H1 (cell line): ENCODE data around the gene APBB1. TPM values are rescaled to one million over a fixed set of nuclear protein-coding genes. Genes with fewer than 3 reads are reported as not detected.

ENCODE experiments used
- CTCF ChIA-PET: fragments of 300-600 bp; sonication (Branson Sonifier 250); formaldehyde crosslinking; loops from one replicate; lab custom pipeline; 2021; ENCODE audit not compliant: partially characterized antibody; lab: Charles Lee
- POLR2A ChIA-PET: fragments of 300-600 bp; sonication (Branson Sonifier 250); formaldehyde crosslinking; loops from one replicate; lab custom pipeline; 2021; ENCODE audit warnings: inconsistent platforms; ENCODE audit not compliant: partially characterized antibody; lab: Charles Lee
- DNase-seq, 2 experiments: peaks; one replicate each; pipeline versions ENCODE4 v3.0.0 to v3.0.0-alpha.2; 2010 to 2022; ENCODE audit warnings: low spot score in 2 of 2, low read depth in 1 of 2, mixed read lengths in 1 of 2
- FAIRE-seq: peaks from 2 replicates; lab custom pipeline; 2011; peaks lifted over from hg19 to GRCh38; lab: Jason Lieb, UNC
- H2AFZ ChIP-seq: 2 replicates; pipeline ENCODE4 v1.8.1; 2012; ENCODE audit warnings: low read length, inconsistent platforms
- H2AK5ac ChIP-seq: 2 replicates; pipeline ENCODE4 v1.6.1; 2013; ENCODE audit warnings: low read depth, low read length
- H2BK120ac ChIP-seq: replicated peaks from 2 replicates; pipeline ENCODE3; 2013; ENCODE audit warnings: low read depth, low read length, inconsistent platforms
- H2BK12ac ChIP-seq: 2 replicates; pipeline ENCODE4 v1.6.1; 2013; ENCODE audit warnings: low read depth, low read length
- H2BK15ac ChIP-seq: 2 replicates; pipeline ENCODE4 v1.6.1; 2013; ENCODE audit warnings: low read length
- H2BK20ac ChIP-seq: 2 replicates; pipeline ENCODE4 v1.6.1; 2013; ENCODE audit warnings: low read length
- H2BK5ac ChIP-seq: 2 replicates; pipeline ENCODE4 v1.6.1; 2013; ENCODE audit warnings: low read depth, low read length
- H3K14ac ChIP-seq: 2 replicates; pipeline ENCODE4 v1.6.1; 2013; ENCODE audit warnings: inconsistent platforms; ENCODE audit not compliant: insufficient read length
- H3K18ac ChIP-seq: 2 replicates; pipeline ENCODE4 v1.6.1; 2013; ENCODE audit warnings: low read length; ENCODE audit errors: extremely low read depth
- H3K23ac ChIP-seq: 2 replicates; pipeline ENCODE4 v1.6.1; 2013; ENCODE audit warnings: inconsistent platforms; ENCODE audit not compliant: insufficient read length
- H3K23me2 ChIP-seq: 2 replicates; pipeline ENCODE4 v1.6.1; 2013; ENCODE audit warnings: low read depth, low read length
- H3K27ac ChIP-seq: 2 replicates; pipeline ENCODE4 v1.6.1; 2011; ENCODE audit warnings: low read depth, low read length, inconsistent platforms
- H3K27me3 ChIP-seq, 4 experiments: replicated peaks in 1 of 4; 1 replicate in 1 of 4; 2 replicates in 3 of 4; pipeline versions ENCODE4 v1.6.1 to v1.8.1; 2011 to 2013; ENCODE audit warnings: low read length in 3 of 4, mild to moderate bottlenecking in 3 of 4, inconsistent platforms in 2 of 4, mixed read lengths in 2 of 4, moderate library complexity in 1 of 4; ENCODE audit not compliant: control insufficient read depth in 3 of 4, insufficient read depth in 3 of 4; ENCODE audit errors: extremely low read depth in 1 of 4
- H3K36me3 ChIP-seq, 4 experiments: 2 replicates each; pipeline versions ENCODE4 v1.6.1 to v1.8.1; 2011 to 2013; ENCODE audit warnings: mild to moderate bottlenecking in 4 of 4, low read length in 3 of 4, moderate library complexity in 2 of 4, control low read depth in 1 of 4, inconsistent platforms in 1 of 4; ENCODE audit not compliant: insufficient read depth in 4 of 4, control insufficient read depth in 2 of 4
- H3K4ac ChIP-seq: replicated peaks from 2 replicates; pipeline ENCODE3; 2013; ENCODE audit warnings: low read length, low read depth, mixed read lengths, inconsistent platforms; ENCODE audit not compliant: insufficient read length
- H3K4me1 ChIP-seq, 4 experiments: replicated peaks in 1 of 4; 1 replicate in 1 of 4; 2 replicates in 3 of 4; pipeline versions ENCODE4 v1.6.1 to v1.8.1; 2011 to 2013; ENCODE audit warnings: low read length in 3 of 4, inconsistent platforms in 2 of 4, mixed read lengths in 1 of 4; ENCODE audit not compliant: insufficient read depth in 4 of 4, control insufficient read depth in 3 of 4
- H3K4me2 ChIP-seq, 2 experiments: 2 replicates each; pipeline versions ENCODE4 v1.6.1 to v1.8.1; 2011 to 2013; ENCODE audit warnings: low read depth in 2 of 2, low read length in 2 of 2, control low read depth in 1 of 2, inconsistent platforms in 1 of 2, mild to moderate bottlenecking in 1 of 2; ENCODE audit not compliant: insufficient read depth in 1 of 2
- H3K4me3 ChIP-seq, 4 experiments: fragments of 200-600, 300-600 bp in 1 of 4; sonication (generic), shearing (Covaris generic), sonication (Bioruptor Twin) in 1 of 4; 2 replicates each; pipeline versions ENCODE4 v1.5.1 to v1.8.1; 2011 to 2016; ENCODE audit warnings: low read length in 4 of 4, low read depth in 3 of 4, control low read depth in 2 of 4, inconsistent platforms in 2 of 4, mild to moderate bottlenecking in 2 of 4, mixed read lengths in 1 of 4, moderate library complexity in 1 of 4; ENCODE audit not compliant: insufficient read depth in 2 of 4; ENCODE audit errors: extremely low read depth in 1 of 4
- H3K56ac ChIP-seq: replicated peaks from 2 replicates; pipeline ENCODE3; 2013; ENCODE audit warnings: low read depth, mild to moderate bottlenecking, mixed read lengths, low read length, inconsistent platforms; ENCODE audit not compliant: insufficient read length
- H3K79me1 ChIP-seq: 2 replicates; pipeline ENCODE4 v1.6.1; 2013; ENCODE audit warnings: low read depth, low read length, control low read depth
- H3K79me2 ChIP-seq, 2 experiments: 2 replicates each; pipeline versions ENCODE4 v1.6.1 to v1.8.1; 2012 to 2013; ENCODE audit warnings: low read length in 2 of 2, mild to moderate bottlenecking in 2 of 2, inconsistent platforms in 1 of 2; ENCODE audit not compliant: insufficient read depth in 2 of 2, control insufficient read depth in 1 of 2
- H3K9ac ChIP-seq, 4 experiments: replicated peaks in 1 of 4; 1 replicate in 1 of 4; 2 replicates in 3 of 4; pipeline versions ENCODE4 v1.6.1 to v1.8.1; 2011 to 2013; ENCODE audit warnings: low read depth in 3 of 4, low read length in 3 of 4, control low read depth in 2 of 4, mild to moderate bottlenecking in 2 of 4, moderate library complexity in 2 of 4, inconsistent platforms in 1 of 4; ENCODE audit errors: extremely low read depth in 1 of 4
- H3K9me3 ChIP-seq, 2 experiments: 2 replicates each; pipeline versions ENCODE4 v1.6.1 to v1.8.1; 2012 to 2013; ENCODE audit warnings: mild to moderate bottlenecking in 2 of 2, moderate library complexity in 2 of 2, control low read depth in 1 of 2, inconsistent platforms in 1 of 2, low read depth in 1 of 2, low read length in 1 of 2, mixed read lengths in 1 of 2; ENCODE audit not compliant: insufficient read depth in 2 of 2
- H4K20me1 ChIP-seq, 2 experiments: replicated peaks in 1 of 2; 2 replicates each; pipeline versions ENCODE3 to v1.8.1; 2011 to 2013; ENCODE audit warnings: inconsistent platforms in 2 of 2, low read length in 2 of 2, mild to moderate bottlenecking in 1 of 2; ENCODE audit not compliant: insufficient read depth in 2 of 2, control insufficient read depth in 1 of 2
- H4K5ac ChIP-seq: 2 replicates; pipeline ENCODE4 v1.6.1; 2013; ENCODE audit warnings: low read length, low read depth, mixed read lengths, inconsistent platforms; ENCODE audit not compliant: insufficient read length
- H4K8ac ChIP-seq: 2 replicates; pipeline ENCODE4 v1.8.0; 2013; ENCODE audit warnings: mild to moderate bottlenecking, moderate library complexity, low read length, inconsistent platforms; ENCODE audit not compliant: insufficient read depth; ENCODE audit errors: extremely low read depth
- H4K91ac ChIP-seq: replicated peaks from 2 replicates; pipeline ENCODE3; 2013; ENCODE audit warnings: low read length, mixed read lengths, inconsistent platforms; ENCODE audit not compliant: insufficient read length
- EP300 ChIP-seq, 2 experiments: IDR thresholded peaks; 1 replicate in 1 of 2; 2 replicates in 1 of 2; pipeline ENCODE4 v1.6.1; 2011 to 2012; ENCODE audit warnings: low read depth in 2 of 2, low read length in 2 of 2, mild to moderate bottlenecking in 2 of 2, borderline replicate concordance in 1 of 2, inconsistent platforms in 1 of 2, moderate library complexity in 1 of 2
- EZH2 ChIP-seq: fragments of 200-600 bp; sonication (generic); IDR thresholded peaks from 2 replicates; pipeline ENCODE4 v1.7.1; 2012; ENCODE audit warnings: low read depth, mild to moderate bottlenecking, moderate library complexity, low read length, inconsistent platforms; ENCODE audit not compliant: severe bottlenecking
- KDM5A ChIP-seq: fragments of 200-600 bp; IDR thresholded peaks from 2 replicates; pipeline ENCODE4 v1.7.1; 2012; ENCODE audit warnings: mild to moderate bottlenecking, low read length, inconsistent platforms, mixed read lengths
- POLR2A ChIP-seq, 2 experiments: IDR thresholded peaks; 1 replicate in 1 of 2; 2 replicates in 1 of 2; pipeline ENCODE4 v1.6.1; 2011; ENCODE audit warnings: low read depth in 2 of 2, low read length in 2 of 2, mild to moderate bottlenecking in 2 of 2; ENCODE audit errors: control extremely low read depth in 1 of 2
- POLR2AphosphoS5 ChIP-seq: IDR thresholded peaks from 2 replicates; pipeline ENCODE4 v1.6.1; 2011; ENCODE audit warnings: low read depth, low read length
- POU5F1 ChIP-seq: IDR thresholded peaks from 2 replicates; pipeline ENCODE4 v1.6.1; 2011; ENCODE audit warnings: low read depth, mild to moderate bottlenecking, low read length, moderate library complexity
- RBBP5 ChIP-seq: IDR thresholded peaks from 2 replicates; pipeline ENCODE4 v1.7.1; 2012; ENCODE audit warnings: low read depth, mild to moderate bottlenecking, inconsistent platforms, low read length, moderate library complexity, borderline replicate concordance
- SUZ12 ChIP-seq: fragments of 200-600 bp; sonication (generic); IDR thresholded peaks from 2 replicates; pipeline ENCODE4 v1.6.1; 2012; ENCODE audit warnings: mild to moderate bottlenecking, inconsistent platforms, low read length, moderate library complexity, mixed read lengths
- TAF1 ChIP-seq: IDR thresholded peaks from 2 replicates; pipeline ENCODE4 v1.6.1; 2011; ENCODE audit warnings: mild to moderate bottlenecking, low read depth, low read length
- TAF7 ChIP-seq: optimal IDR thresholded peaks from 2 replicates; pipeline ENCODE3; 2011; ENCODE audit warnings: low read depth, mild to moderate bottlenecking, inconsistent platforms, low read length, moderate library complexity, borderline replicate concordance
- WGBS, 2 experiments: shearing (Covaris generic) in 1 of 2; methylation state at CpG; one replicate each; pipeline versions ENCODE4 v1.1.6 to v1.1.7; 2013 to 2015; ENCODE audit warnings: low lambda C conversion rate in 2 of 2, mixed read lengths in 2 of 2, inconsistent platforms in 1 of 2, low coverage in 1 of 2, missing lambda C conversion rate in 1 of 2; ENCODE audit not compliant: insufficient replicate concordance in 2 of 2, insufficient coverage in 1 of 2, insufficient read length in 1 of 2; ENCODE audit errors: extremely low coverage in 1 of 2, missing lambda C conversion rate in 1 of 2; 5-methylcytosine and 5-hydroxymethylcytosine counted together
- polyA plus RNA-seq, 7 experiments: library from polyadenylated mRNA; depleted of rRNA in 3 of 7; stranded (reverse) in 5 of 7; unstranded in 2 of 7; fragments of >200 nt in 5 of 7; fragments of 200-250 nt in 2 of 7; gene quantifications; 1 replicate in 5 of 7; 2 replicates in 1 of 7; 4 replicates in 1 of 7; pipeline versions ENCODE4 v1.2.1 to v1.2.3, GENCODE V29; 2011 to 2013; ENCODE audit warnings: missing spikeins in 2 of 7, mixed read lengths in 2 of 7
- total RNA-seq: library from RNA; stranded (reverse); fragmentation: NEBNext Ultra II Directional; extraction: Animal tissue kit (Norgen Biotek cat#: 25700); gene quantifications from 2 replicates; pipeline ENCODE4 v1.2.1, GENCODE V29; 2021

The APBB1 gene
- total and polyA plus RNA-seq, 2 of the 8 experiments (the other 6 are each of a cell fraction or from before 2014, with no cell fraction given) = 23.9 to 33.1 TPM

DNA sequence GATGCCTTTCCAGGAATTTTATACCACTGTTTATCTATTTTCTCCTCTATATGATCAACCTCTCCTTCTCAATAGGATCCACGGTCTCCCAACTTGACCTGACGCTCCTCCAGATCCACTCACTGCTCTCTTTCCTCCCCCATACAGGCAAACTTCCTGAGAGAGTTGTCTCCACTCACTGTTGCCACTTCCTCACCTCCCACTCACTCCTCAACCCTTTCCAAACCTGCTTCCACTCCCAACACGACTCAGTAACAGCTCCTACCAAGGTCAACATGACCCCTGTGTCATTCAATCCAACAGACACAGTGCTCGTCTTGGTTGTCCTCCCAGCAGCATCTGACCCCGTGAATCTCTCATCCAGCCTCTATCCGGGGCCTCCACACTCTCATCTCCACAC, 3.1 kb downstream of the APBB1 start:
- no peak overlapping the region for H3K4ac ChIP-seq
- H3K56ac ChIP-seq = no peak overlapping the region
- H2AK5ac ChIP-seq = no peak overlapping the region
- DNase-seq = no peak
- no peak overlapping the region for H3K4me3 ChIP-seq
- no peaks in the 10 kb centered on the region for H4K20me1 ChIP-seq
- H3K23ac ChIP-seq = no peak overlapping the region
- H3K27me3 ChIP-seq = peaks cover 1 to 13% (median 7%) of the 10 kb centered on the region in 4 experiments
- H3K23me2 ChIP-seq = peaks cover 5% of the 10 kb centered on the region; the same call in 1 of the 2 replicates
- H3K4me2 ChIP-seq = no peak overlapping the region
- H2BK20ac ChIP-seq = no peak overlapping the region
- no peaks in the 10 kb centered on the region for H3K9me3 ChIP-seq
- H4K91ac ChIP-seq = no peak overlapping the region
- H2BK12ac ChIP-seq = no peak overlapping the region
- WGBS, 2 experiments = 86% methylated on average over 6 of the region's 6 CpGs; no CpG with 5 or more reads in 1 of the 2 experiments
- H3K18ac ChIP-seq = no peak overlapping the region
- no peak overlapping the region for H3K27ac ChIP-seq
- H2BK5ac ChIP-seq = peak overlapping the region; percentile 35; the same call in 1 of the 2 replicates
- H2AFZ ChIP-seq = no peak overlapping the region
- H2BK120ac ChIP-seq = no peak overlapping the region
- H3K9ac ChIP-seq = no peak overlapping the region
- no peak overlapping the region for H2BK15ac ChIP-seq
- ChIA-PET POLR2A (no interaction called here), CTCF (interaction anchor here (1.7 to 10.1 kb wide), 2 partner anchors 11 to 28 kb away, joined by 4 to 78 read pairs; partner anchors contain the start of gene HPX)
- no peaks in the 10 kb centered on the region for H3K79me2 ChIP-seq
- no peak overlapping the region for H4K8ac ChIP-seq
- TF ChIP-seq POLR2AphosphoS5 (no peak), POU5F1 (no peak), POLR2A (IDR thresholded peaks at IDR 0.05; ENCODE audit: control extremely low read depth in 1 of 2, low read depth in 2 of 2, low read length in 2 of 2) (no peak), KDM5A (no peak), SUZ12 (no peak), TAF7 (no peak), TAF1 (no peak), EZH2 (no peak), RBBP5 (no peak), EP300 (IDR thresholded peaks at IDR 0.05; ENCODE audit: borderline replicate concordance in 1 of 2, low read depth in 2 of 2, low read length in 2 of 2) (no peak)
- H4K5ac ChIP-seq = no peak overlapping the region
- H3K4me1 ChIP-seq = peaks cover 2 to 5% (median 4%) of the 10 kb centered on the region in 4 experiments; a peak in 4 of 7 replicates
- no peaks in the 10 kb centered on the region for H3K36me3 ChIP-seq
- no peak for FAIRE-seq
- H3K14ac ChIP-seq = no peak overlapping the region
- H3K79me1 ChIP-seq = 0 out of 2 replicates have a peak, but pooled peaks cover 2% of the 10 kb centered on the region
